Caco-2 (cell line): ENCODE results near the gene SMPD1. TPM values are rescaled to one million over a fixed set of nuclear protein-coding genes. Genes with fewer than 3 reads are reported as not detected.

Experiments
- BruUV-seq: library from RNA; stranded (reverse); fragments of 400-500 nt; replicated peaks from 2 replicates; lab custom pipeline; 2021; lab: Mats Ljungman, UMichigan
- CTCF ChIA-PET: fragments of 300-600 bp; sonication (Branson Sonifier 250); formaldehyde crosslinking; loops from one replicate; lab custom pipeline; 2022; ENCODE audit warnings: antibody characterized with exemption; lab: Charles Lee
- POLR2A ChIA-PET: fragments of 300-600 bp; sonication (Branson Sonifier 250); formaldehyde crosslinking; loops from one replicate; lab custom pipeline; 2022; ENCODE audit warnings: antibody characterized with exemption; lab: Charles Lee
- DNase-seq, 2 experiments: peaks; one replicate each; pipeline versions ENCODE4 v3.0.0 to v3.0.0-alpha.2; 2020 to 2022
- H3K27me3 ChIP-seq: replicated peaks from 2 replicates; pipeline ENCODE4 v1.6.0; 2011; ENCODE audit warnings: low read length; ENCODE audit not compliant: control insufficient read depth, insufficient read depth
- H3K36me3 ChIP-seq: 2 replicates; pipeline ENCODE4 v1.5.1; 2011; ENCODE audit warnings: low read length; ENCODE audit not compliant: control insufficient read depth, insufficient read depth
- H3K4me1 ChIP-seq: fragments of 250-450 bp; sonication (Bioruptor Pico); 2 replicates; pipeline ENCODE4 v1.5.1; 2020; ENCODE audit warnings: mild to moderate bottlenecking
- H3K4me3 ChIP-seq: 2 replicates; pipeline ENCODE4 v1.5.1; 2011; ENCODE audit warnings: low read depth, mild to moderate bottlenecking, control low read depth, low read length
- H3K9me3 ChIP-seq: fragments of 250-450 bp; sonication (Bioruptor Pico); 2 replicates; pipeline ENCODE4 v1.5.1; 2020; ENCODE audit warnings: mild to moderate bottlenecking, moderate library complexity
- H3K27ac Mint-ChIP-seq: one replicate; pipeline ENCODE4 v1.8.0; 2022; ENCODE audit warnings: mixed read lengths; ENCODE audit not compliant: unreplicated experiment
- H3K27me3 Mint-ChIP-seq: one replicate; pipeline ENCODE4 v1.8.0; 2022; ENCODE audit warnings: mixed read lengths; ENCODE audit not compliant: insufficient read depth, unreplicated experiment
- H3K36me3 Mint-ChIP-seq: one replicate; pipeline ENCODE4 v1.8.0; 2022; ENCODE audit warnings: mild to moderate bottlenecking, mixed read lengths; ENCODE audit not compliant: insufficient read depth, unreplicated experiment
- H3K4me1 Mint-ChIP-seq: one replicate; pipeline ENCODE4 v1.8.0; 2022; ENCODE audit warnings: low read depth, mixed read lengths; ENCODE audit not compliant: unreplicated experiment
- H3K4me3 Mint-ChIP-seq: one replicate; pipeline ENCODE4 v1.8.0; 2022; ENCODE audit warnings: mild to moderate bottlenecking, moderate library complexity, mixed read lengths; ENCODE audit not compliant: unreplicated experiment
- H3K9me3 Mint-ChIP-seq: one replicate; pipeline ENCODE4 v1.8.0; 2022; ENCODE audit warnings: mixed read lengths; ENCODE audit not compliant: unreplicated experiment
- intact Hi-C: fragments of 100-400 bp; cut with micrococcal nuclease; formaldehyde crosslinking; loops from one replicate; pipeline ENCODE4 v1.10.0; 2022; ENCODE audit not compliant: unreplicated experiment
- total RNA-seq: library from RNA; stranded (reverse); gene quantifications from 2 replicates; pipeline ENCODE4 v1.2.3, GENCODE V29; 2022
- TF ChIP-seq, protein P1 (sequence below), 2 experiments: fragments of 200-600 bp in 1 of 2; IDR thresholded peaks; 1 replicate in 1 of 2; 2 replicates in 1 of 2; pipeline versions ENCODE4 v1.5.1 to v1.8.0; 2011 to 2022; ENCODE audit warnings: antibody characterized with exemption in 1 of 2, control low read depth in 1 of 2, inconsistent platforms in 1 of 2, low read depth in 1 of 2, low read length in 1 of 2, mild to moderate bottlenecking in 1 of 2, moderate library complexity in 1 of 2; ENCODE audit not compliant: insufficient read depth in 1 of 2, severe bottlenecking in 1 of 2, unreplicated experiment in 1 of 2

The SMPD1 gene
- total RNA-seq, 1 experiment from 2014 or later, result 41.9 TPM

GRCh38 chr11:6393989-6394670, 3.9 kb downstream of the SMPD1 start:
- Mint-ChIP-seq H3K4me3 (no peak overlapping the region), H3K4me1 (peaks cover 45% of the 10 kb centered on the region), H3K9me3 (no peaks in the 10 kb centered on the region), H3K27ac (no peak overlapping the region), H3K36me3 (peaks cover 26% of the 10 kb centered on the region), H3K27me3 (no peaks in the 10 kb centered on the region)
- Histone ChIP-seq H3K4me1 (peaks cover 32% of the 10 kb centered on the region), H3K4me3 (no peak overlapping the region), H3K9me3 (no peaks in the 10 kb centered on the region), H3K36me3 (no peaks in the 10 kb centered on the region), H3K27me3 (no peaks in the 10 kb centered on the region)
- ChIA-PET CTCF (no interaction called here), POLR2A (no interaction called here)
- no peak for DNase-seq
- intact Hi-C loops, result loop anchor here (10.0 kb wide), 1 partner anchor 221 kb away; the partner anchor contains the start of genes TAF10 and TPP1
- TF ChIP-seq, protein P1, sequence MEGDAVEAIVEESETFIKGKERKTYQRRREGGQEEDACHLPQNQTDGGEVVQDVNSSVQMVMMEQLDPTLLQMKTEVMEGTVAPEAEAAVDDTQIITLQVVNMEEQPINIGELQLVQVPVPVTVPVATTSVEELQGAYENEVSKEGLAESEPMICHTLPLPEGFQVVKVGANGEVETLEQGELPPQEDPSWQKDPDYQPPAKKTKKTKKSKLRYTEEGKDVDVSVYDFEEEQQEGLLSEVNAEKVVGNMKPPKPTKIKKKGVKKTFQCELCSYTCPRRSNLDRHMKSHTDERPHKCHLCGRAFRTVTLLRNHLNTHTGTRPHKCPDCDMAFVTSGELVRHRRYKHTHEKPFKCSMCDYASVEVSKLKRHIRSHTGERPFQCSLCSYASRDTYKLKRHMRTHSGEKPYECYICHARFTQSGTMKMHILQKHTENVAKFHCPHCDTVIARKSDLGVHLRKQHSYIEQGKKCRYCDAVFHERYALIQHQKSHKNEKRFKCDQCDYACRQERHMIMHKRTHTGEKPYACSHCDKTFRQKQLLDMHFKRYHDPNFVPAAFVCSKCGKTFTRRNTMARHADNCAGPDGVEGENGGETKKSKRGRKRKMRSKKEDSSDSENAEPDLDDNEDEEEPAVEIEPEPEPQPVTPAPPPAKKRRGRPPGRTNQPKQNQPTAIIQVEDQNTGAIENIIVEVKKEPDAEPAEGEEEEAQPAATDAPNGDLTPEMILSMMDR (IDR thresholded peaks at IDR 0.05; ENCODE audit: insufficient read depth in 1 of 2, low read depth in 1 of 2, low read length in 1 of 2, severe bottlenecking in 1 of 2, unreplicated experiment in 1 of 2), result no peak
- TSS peak; percentile 8 for BruUV-seq

GRCh38 chr11:6395470-6396060, 5.3 kb downstream of the SMPD1 start:
- H3K9me3 Mint-ChIP-seq, result no peaks in the 10 kb centered on the region
- H3K27me3 ChIP-seq, result no peaks in the 10 kb centered on the region
- H3K27me3 Mint-ChIP-seq, result no peaks in the 10 kb centered on the region
- H3K4me3 ChIP-seq, result no peak overlapping the region
- TSS peak; percentile 32 for BruUV-seq
- peaks cover 25% of the 10 kb centered on the region for H3K36me3 Mint-ChIP-seq
- peaks cover 50% of the 10 kb centered on the region for H3K4me1 Mint-ChIP-seq
- H3K9me3 ChIP-seq, result no peaks in the 10 kb centered on the region
- TF ChIP-seq, protein P1 (IDR thresholded peaks at IDR 0.05; ENCODE audit: insufficient read depth in 1 of 2, low read depth in 1 of 2, low read length in 1 of 2, severe bottlenecking in 1 of 2, unreplicated experiment in 1 of 2), result no peak
- no peak overlapping the region for H3K4me3 Mint-ChIP-seq
- CTCF ChIA-PET, result no interaction called here
- peaks cover 35% of the 10 kb centered on the region for H3K4me1 ChIP-seq
- peaks cover 1% of the 10 kb centered on the region; the same call in 1 of the 2 replicates for H3K36me3 ChIP-seq
- POLR2A ChIA-PET, result no interaction called here
- intact Hi-C loops, result loop anchor here (10.0 kb wide), 1 partner anchor 219 kb away; the partner anchor contains the start of genes TAF10 and TPP1
- DNase-seq, result no peak
- peak overlapping the region; percentile 79 for H3K27ac Mint-ChIP-seq

GRCh38 chr11:6397156-6397555, 6.9 kb downstream of the SMPD1 start:
- Histone ChIP-seq H3K4me1 (peaks cover 35% of the 10 kb centered on the region), H3K9me3 (no peaks in the 10 kb centered on the region), H3K36me3 (peaks cover 1% of the 10 kb centered on the region; the same call in 1 of the 2 replicates), H3K27me3 (no peaks in the 10 kb centered on the region), H3K4me3 (no peak overlapping the region)
- Mint-ChIP-seq H3K27me3 (no peaks in the 10 kb centered on the region), H3K36me3 (peaks cover 30% of the 10 kb centered on the region), H3K9me3 (no peaks in the 10 kb centered on the region), H3K4me3 (peak overlapping the region; percentile 6), H3K27ac (peak overlapping the region; percentile 79), H3K4me1 (peaks cover 58% of the 10 kb centered on the region)
- no peak for DNase-seq
- TF ChIP-seq, protein P1 (IDR thresholded peaks at IDR 0.05; ENCODE audit: insufficient read depth in 1 of 2, low read depth in 1 of 2, low read length in 1 of 2, severe bottlenecking in 1 of 2, unreplicated experiment in 1 of 2), result no peak
- intact Hi-C loops, result loop anchor here (1.0 to 10.0 kb wide), 3 partner anchors 8 to 218 kb away; partner anchors contain the start of genes TAF10 and TPP1
- POLR2A ChIA-PET, result no interaction called here
- BruUV-seq, result no TSS peak
- CTCF ChIA-PET, result no interaction called here
